WTC11 (cell line): Measurements from ENCODE around the gene KRTAP19-3. TPM values are rescaled to one million over a fixed set of nuclear protein-coding genes. Genes with fewer than 3 reads are reported as not detected.

Source experiments
- ATAC-seq: fragments of 200-7000 bp; cut with Tn5 transposase; 2 replicates; pipeline ENCODE4 v1.10.0; 2021; ENCODE audit warnings: mild to moderate bottlenecking, moderate library complexity
- CTCF ChIA-PET: fragments of 300-600 bp; sonication (Branson Sonifier 250); formaldehyde crosslinking; loops from one replicate; lab custom pipeline; 2021; ENCODE audit warnings: antibody characterized with exemption; lab: Charles Lee
- POLR2A ChIA-PET: fragments of 350-600 bp; sonication (Branson Sonifier 250); formaldehyde crosslinking; loops from one replicate; lab custom pipeline; 2021; ENCODE audit warnings: antibody characterized with exemption; lab: Charles Lee
- DNase-seq: peaks from one replicate; pipeline ENCODE4 v3.0.0; 2021; ENCODE audit warnings: low spot score
- H3K27ac Mint-ChIP-seq: 2 replicates; pipeline ENCODE4 v1.8.0; 2021; ENCODE audit warnings: mixed read lengths
- H3K27me3 Mint-ChIP-seq: 2 replicates; pipeline ENCODE4 v1.8.0; 2021; ENCODE audit warnings: low read depth, mild to moderate bottlenecking, moderate library complexity, mixed read lengths
- H3K36me3 Mint-ChIP-seq: 2 replicates; pipeline ENCODE4 v1.8.0; 2021; ENCODE audit warnings: mixed read lengths
- H3K4me1 Mint-ChIP-seq: 2 replicates; pipeline ENCODE4 v1.8.0; 2022; ENCODE audit warnings: mixed read lengths
- H3K4me3 Mint-ChIP-seq: 2 replicates; pipeline ENCODE4 v1.8.0; 2021; ENCODE audit warnings: mild to moderate bottlenecking, moderate library complexity, mixed read lengths
- H3K9me3 Mint-ChIP-seq: 2 replicates; pipeline ENCODE4 v1.8.0; 2021; ENCODE audit warnings: mixed read lengths
- ETV6 ChIP-seq: sonication (generic); formaldehyde crosslinking; IDR thresholded peaks from 2 replicates; pipeline ENCODE4 v1.8.1; 2022; ENCODE audit warnings: mild to moderate bottlenecking, missing genetic modification reagents
- FOXK1 ChIP-seq: sonication (generic); formaldehyde crosslinking; IDR thresholded peaks from 2 replicates; pipeline ENCODE4 v1.8.0; 2022; ENCODE audit warnings: mild to moderate bottlenecking, moderate library complexity, missing genetic modification reagents
- GRHL2 ChIP-seq: fragments of 250-450 bp; sonication (Bioruptor Pico); IDR thresholded peaks from 2 replicates; pipeline ENCODE4 v1.8.0; 2022; ENCODE audit warnings: mild to moderate bottlenecking, moderate library complexity; ENCODE audit not compliant: insufficient replicate concordance, severe bottlenecking
- KAT7 ChIP-seq: sonication (generic); formaldehyde crosslinking; IDR thresholded peaks from 2 replicates; pipeline ENCODE4 v1.8.1; 2023; ENCODE audit warnings: missing genetic modification reagents, mild to moderate bottlenecking, borderline replicate concordance
- MYBL2 ChIP-seq: sonication (generic); formaldehyde crosslinking; IDR thresholded peaks from 2 replicates; pipeline ENCODE4 v1.8.1; 2023; ENCODE audit warnings: mild to moderate bottlenecking, moderate library complexity, missing genetic modification reagents
- OVOL2 ChIP-seq: fragments of 250-450 bp; sonication (Bioruptor Pico); IDR thresholded peaks from 2 replicates; pipeline ENCODE4 v1.9.0; 2021; ENCODE audit warnings: mild to moderate bottlenecking, borderline replicate concordance
- PRRX2 ChIP-seq: fragments of 250-450 bp; sonication (Bioruptor Pico); IDR thresholded peaks from 2 replicates; pipeline ENCODE4 v1.8.0; 2021; ENCODE audit warnings: mild to moderate bottlenecking
- RELA ChIP-seq: sonication (generic); formaldehyde crosslinking; IDR thresholded peaks from 2 replicates; pipeline ENCODE4 v1.8.1; 2022; ENCODE audit warnings: missing genetic modification reagents, mild to moderate bottlenecking, borderline replicate concordance
- SOX15 ChIP-seq: fragments of 250-450 bp; sonication (Bioruptor Pico); IDR thresholded peaks from 2 replicates; pipeline ENCODE4 v1.9.0; 2021; ENCODE audit warnings: mild to moderate bottlenecking
- TCF7 ChIP-seq: sonication (generic); formaldehyde crosslinking; IDR thresholded peaks from 2 replicates; pipeline ENCODE4 v1.8.0; 2022; ENCODE audit warnings: mild to moderate bottlenecking, low read depth, missing genetic modification reagents, moderate library complexity
- TEAD1 ChIP-seq: sonication (generic); formaldehyde crosslinking; IDR thresholded peaks from 2 replicates; pipeline ENCODE4 v1.8.0; 2022; ENCODE audit warnings: mild to moderate bottlenecking, missing genetic modification reagents
- ZNF138 ChIP-seq: sonication (generic); formaldehyde crosslinking; conservative IDR thresholded peaks from 2 replicates; pipeline ENCODE4 v1.8.1; 2022; ENCODE audit warnings: mild to moderate bottlenecking, moderate library complexity, missing genetic modification reagents
- ZNF263 ChIP-seq: sonication (generic); formaldehyde crosslinking; IDR thresholded peaks from 2 replicates; pipeline ENCODE4 v1.8.1; 2022; ENCODE audit warnings: low read depth, mild to moderate bottlenecking, moderate library complexity, missing genetic modification reagents
- total RNA-seq: library from RNA; stranded (reverse); gene quantifications from 3 replicates; pipeline ENCODE4 v1.2.3, GENCODE V29; 2021
- TF ChIP-seq, protein P1 (sequence below): sonication (generic); formaldehyde crosslinking; IDR thresholded peaks from 2 replicates; pipeline ENCODE4 v1.8.1; 2022; ENCODE audit warnings: low read depth, missing genetic modification reagents, borderline replicate concordance
- TF ChIP-seq, protein P2 (sequence below): sonication (generic); formaldehyde crosslinking; IDR thresholded peaks from 2 replicates; pipeline ENCODE4 v1.8.0; 2022; ENCODE audit warnings: mild to moderate bottlenecking, missing genetic modification reagents
- TF ChIP-seq, protein P3 (sequence below): sonication (generic); formaldehyde crosslinking; IDR thresholded peaks from 2 replicates; pipeline ENCODE4 v1.8.1; 2023; ENCODE audit warnings: mild to moderate bottlenecking, missing genetic modification reagents, moderate library complexity
- TF ChIP-seq, protein P4 (sequence below): sonication (generic); formaldehyde crosslinking; IDR thresholded peaks from 2 replicates; pipeline ENCODE4 v1.8.1; 2023; ENCODE audit warnings: mild to moderate bottlenecking, missing genetic modification reagents, moderate library complexity
- TF ChIP-seq, protein P5 (sequence below): sonication (generic); formaldehyde crosslinking; IDR thresholded peaks from 2 replicates; pipeline ENCODE4 v1.8.0; 2023; ENCODE audit warnings: mild to moderate bottlenecking, missing genetic modification reagents
- TF ChIP-seq, protein P6 (sequence below): sonication (generic); formaldehyde crosslinking; conservative IDR thresholded peaks from 2 replicates; pipeline ENCODE4 v1.8.1; 2023; ENCODE audit warnings: mild to moderate bottlenecking, low read depth, missing genetic modification reagents, moderate library complexity
- TF ChIP-seq, protein P7 (sequence below): sonication (generic); formaldehyde crosslinking; IDR thresholded peaks from 2 replicates; pipeline ENCODE4 v1.8.0; 2022; ENCODE audit warnings: missing genetic modification reagents

KRTAP19-3 gene
- total RNA-seq, 1 experiment from 2014 or later: not detected

DNA sequence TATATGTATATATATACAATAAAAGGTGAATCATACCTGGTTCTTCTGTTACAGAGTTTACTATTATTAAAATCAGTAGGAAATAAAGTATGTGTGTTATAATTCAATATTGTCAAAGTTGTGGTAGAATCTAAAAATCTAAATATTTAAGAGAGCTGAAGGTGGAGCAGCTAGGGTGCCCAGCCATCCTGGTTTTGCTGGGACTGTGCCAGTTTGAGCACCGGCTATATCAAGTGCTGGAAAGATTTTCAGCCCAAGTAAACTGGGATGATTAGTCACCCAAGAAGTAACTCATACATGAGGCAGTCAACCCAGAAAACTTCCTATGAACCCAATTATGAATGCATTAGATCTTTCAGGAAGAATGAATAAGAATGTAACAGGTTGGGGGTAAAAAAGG lies 27.1 kb upstream of the KRTAP19-3 start:
- ATAC-seq: no peak
- ChIA-PET POLR2A (no interaction called here), CTCF (no interaction called here)

More for the DNA sequence above, 27.1 kb upstream of the KRTAP19-3 start:
- Mint-ChIP-seq H3K36me3 (no peaks in the 10 kb centered on the region), H3K4me1 (peaks cover 14% of the 10 kb centered on the region), H3K27me3 (no peaks in the 10 kb centered on the region; the same call in 1 of the 2 replicates), H3K4me3 (no peak overlapping the region)
- DNase-seq: no peak
- TF ChIP-seq, protein P1, sequence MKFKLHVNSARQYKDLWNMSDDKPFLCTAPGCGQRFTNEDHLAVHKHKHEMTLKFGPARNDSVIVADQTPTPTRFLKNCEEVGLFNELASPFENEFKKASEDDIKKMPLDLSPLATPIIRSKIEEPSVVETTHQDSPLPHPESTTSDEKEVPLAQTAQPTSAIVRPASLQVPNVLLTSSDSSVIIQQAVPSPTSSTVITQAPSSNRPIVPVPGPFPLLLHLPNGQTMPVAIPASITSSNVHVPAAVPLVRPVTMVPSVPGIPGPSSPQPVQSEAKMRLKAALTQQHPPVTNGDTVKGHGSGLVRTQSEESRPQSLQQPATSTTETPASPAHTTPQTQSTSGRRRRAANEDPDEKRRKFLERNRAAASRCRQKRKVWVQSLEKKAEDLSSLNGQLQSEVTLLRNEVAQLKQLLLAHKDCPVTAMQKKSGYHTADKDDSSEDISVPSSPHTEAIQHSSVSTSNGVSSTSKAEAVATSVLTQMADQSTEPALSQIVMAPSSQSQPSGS: no peak
- TF ChIP-seq RELA (CRISPR knock-in tag): no peak
- TF ChIP-seq, protein P2, sequence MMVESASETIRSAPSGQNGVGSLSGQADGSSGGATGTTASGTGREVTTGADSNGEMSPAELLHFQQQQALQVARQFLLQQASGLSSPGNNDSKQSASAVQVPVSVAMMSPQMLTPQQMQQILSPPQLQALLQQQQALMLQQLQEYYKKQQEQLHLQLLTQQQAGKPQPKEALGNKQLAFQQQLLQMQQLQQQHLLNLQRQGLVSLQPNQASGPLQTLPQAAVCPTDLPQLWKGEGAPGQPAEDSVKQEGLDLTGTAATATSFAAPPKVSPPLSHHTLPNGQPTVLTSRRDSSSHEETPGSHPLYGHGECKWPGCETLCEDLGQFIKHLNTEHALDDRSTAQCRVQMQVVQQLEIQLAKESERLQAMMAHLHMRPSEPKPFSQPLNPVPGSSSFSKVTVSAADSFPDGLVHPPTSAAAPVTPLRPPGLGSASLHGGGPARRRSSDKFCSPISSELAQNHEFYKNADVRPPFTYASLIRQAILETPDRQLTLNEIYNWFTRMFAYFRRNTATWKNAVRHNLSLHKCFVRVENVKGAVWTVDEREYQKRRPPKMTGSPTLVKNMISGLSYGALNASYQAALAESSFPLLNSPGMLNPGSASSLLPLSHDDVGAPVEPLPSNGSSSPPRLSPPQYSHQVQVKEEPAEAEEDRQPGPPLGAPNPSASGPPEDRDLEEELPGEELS (CRISPR knock-in tag): no peak
- TF ChIP-seq, protein P3, sequence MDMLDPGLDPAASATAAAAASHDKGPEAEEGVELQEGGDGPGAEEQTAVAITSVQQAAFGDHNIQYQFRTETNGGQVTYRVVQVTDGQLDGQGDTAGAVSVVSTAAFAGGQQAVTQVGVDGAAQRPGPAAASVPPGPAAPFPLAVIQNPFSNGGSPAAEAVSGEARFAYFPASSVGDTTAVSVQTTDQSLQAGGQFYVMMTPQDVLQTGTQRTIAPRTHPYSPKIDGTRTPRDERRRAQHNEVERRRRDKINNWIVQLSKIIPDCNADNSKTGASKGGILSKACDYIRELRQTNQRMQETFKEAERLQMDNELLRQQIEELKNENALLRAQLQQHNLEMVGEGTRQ (CRISPR knock-in tag): no peak
- no peak for TF ChIP-seq MYBL2 (CRISPR knock-in tag)
- TF ChIP-seq SOX15: no peak
- TF ChIP-seq, protein P4, sequence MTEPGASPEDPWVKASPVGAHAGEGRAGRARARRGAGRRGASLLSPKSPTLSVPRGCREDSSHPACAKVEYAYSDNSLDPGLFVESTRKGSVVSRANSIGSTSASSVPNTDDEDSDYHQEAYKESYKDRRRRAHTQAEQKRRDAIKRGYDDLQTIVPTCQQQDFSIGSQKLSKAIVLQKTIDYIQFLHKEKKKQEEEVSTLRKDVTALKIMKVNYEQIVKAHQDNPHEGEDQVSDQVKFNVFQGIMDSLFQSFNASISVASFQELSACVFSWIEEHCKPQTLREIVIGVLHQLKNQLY (CRISPR knock-in tag): no peak
- TF ChIP-seq ZNF138 (CRISPR knock-in tag): no peak
- TF ChIP-seq KAT7: no peak
- TF ChIP-seq, protein P5, sequence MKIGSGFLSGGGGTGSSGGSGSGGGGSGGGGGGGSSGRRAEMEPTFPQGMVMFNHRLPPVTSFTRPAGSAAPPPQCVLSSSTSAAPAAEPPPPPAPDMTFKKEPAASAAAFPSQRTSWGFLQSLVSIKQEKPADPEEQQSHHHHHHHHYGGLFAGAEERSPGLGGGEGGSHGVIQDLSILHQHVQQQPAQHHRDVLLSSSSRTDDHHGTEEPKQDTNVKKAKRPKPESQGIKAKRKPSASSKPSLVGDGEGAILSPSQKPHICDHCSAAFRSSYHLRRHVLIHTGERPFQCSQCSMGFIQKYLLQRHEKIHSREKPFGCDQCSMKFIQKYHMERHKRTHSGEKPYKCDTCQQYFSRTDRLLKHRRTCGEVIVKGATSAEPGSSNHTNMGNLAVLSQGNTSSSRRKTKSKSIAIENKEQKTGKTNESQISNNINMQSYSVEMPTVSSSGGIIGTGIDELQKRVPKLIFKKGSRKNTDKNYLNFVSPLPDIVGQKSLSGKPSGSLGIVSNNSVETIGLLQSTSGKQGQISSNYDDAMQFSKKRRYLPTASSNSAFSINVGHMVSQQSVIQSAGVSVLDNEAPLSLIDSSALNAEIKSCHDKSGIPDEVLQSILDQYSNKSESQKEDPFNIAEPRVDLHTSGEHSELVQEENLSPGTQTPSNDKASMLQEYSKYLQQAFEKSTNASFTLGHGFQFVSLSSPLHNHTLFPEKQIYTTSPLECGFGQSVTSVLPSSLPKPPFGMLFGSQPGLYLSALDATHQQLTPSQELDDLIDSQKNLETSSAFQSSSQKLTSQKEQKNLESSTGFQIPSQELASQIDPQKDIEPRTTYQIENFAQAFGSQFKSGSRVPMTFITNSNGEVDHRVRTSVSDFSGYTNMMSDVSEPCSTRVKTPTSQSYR: no peak
- TF ChIP-seq TEAD1: no peak
- TF ChIP-seq PRRX2 (CRISPR knock-in tag): no peak
- TF ChIP-seq, protein P6, sequence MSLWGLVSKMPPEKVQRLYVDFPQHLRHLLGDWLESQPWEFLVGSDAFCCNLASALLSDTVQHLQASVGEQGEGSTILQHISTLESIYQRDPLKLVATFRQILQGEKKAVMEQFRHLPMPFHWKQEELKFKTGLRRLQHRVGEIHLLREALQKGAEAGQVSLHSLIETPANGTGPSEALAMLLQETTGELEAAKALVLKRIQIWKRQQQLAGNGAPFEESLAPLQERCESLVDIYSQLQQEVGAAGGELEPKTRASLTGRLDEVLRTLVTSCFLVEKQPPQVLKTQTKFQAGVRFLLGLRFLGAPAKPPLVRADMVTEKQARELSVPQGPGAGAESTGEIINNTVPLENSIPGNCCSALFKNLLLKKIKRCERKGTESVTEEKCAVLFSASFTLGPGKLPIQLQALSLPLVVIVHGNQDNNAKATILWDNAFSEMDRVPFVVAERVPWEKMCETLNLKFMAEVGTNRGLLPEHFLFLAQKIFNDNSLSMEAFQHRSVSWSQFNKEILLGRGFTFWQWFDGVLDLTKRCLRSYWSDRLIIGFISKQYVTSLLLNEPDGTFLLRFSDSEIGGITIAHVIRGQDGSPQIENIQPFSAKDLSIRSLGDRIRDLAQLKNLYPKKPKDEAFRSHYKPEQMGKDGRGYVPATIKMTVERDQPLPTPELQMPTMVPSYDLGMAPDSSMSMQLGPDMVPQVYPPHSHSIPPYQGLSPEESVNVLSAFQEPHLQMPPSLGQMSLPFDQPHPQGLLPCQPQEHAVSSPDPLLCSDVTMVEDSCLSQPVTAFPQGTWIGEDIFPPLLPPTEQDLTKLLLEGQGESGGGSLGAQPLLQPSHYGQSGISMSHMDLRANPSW (CRISPR knock-in tag): no peak
- no peak for TF ChIP-seq TCF7 (CRISPR knock-in tag)
- no peak for TF ChIP-seq GRHL2 (CRISPR knock-in tag)
- TF ChIP-seq OVOL2 (CRISPR knock-in tag): no peak
- TF ChIP-seq ZNF263 (CRISPR knock-in tag): no peak
- TF ChIP-seq, protein P7, sequence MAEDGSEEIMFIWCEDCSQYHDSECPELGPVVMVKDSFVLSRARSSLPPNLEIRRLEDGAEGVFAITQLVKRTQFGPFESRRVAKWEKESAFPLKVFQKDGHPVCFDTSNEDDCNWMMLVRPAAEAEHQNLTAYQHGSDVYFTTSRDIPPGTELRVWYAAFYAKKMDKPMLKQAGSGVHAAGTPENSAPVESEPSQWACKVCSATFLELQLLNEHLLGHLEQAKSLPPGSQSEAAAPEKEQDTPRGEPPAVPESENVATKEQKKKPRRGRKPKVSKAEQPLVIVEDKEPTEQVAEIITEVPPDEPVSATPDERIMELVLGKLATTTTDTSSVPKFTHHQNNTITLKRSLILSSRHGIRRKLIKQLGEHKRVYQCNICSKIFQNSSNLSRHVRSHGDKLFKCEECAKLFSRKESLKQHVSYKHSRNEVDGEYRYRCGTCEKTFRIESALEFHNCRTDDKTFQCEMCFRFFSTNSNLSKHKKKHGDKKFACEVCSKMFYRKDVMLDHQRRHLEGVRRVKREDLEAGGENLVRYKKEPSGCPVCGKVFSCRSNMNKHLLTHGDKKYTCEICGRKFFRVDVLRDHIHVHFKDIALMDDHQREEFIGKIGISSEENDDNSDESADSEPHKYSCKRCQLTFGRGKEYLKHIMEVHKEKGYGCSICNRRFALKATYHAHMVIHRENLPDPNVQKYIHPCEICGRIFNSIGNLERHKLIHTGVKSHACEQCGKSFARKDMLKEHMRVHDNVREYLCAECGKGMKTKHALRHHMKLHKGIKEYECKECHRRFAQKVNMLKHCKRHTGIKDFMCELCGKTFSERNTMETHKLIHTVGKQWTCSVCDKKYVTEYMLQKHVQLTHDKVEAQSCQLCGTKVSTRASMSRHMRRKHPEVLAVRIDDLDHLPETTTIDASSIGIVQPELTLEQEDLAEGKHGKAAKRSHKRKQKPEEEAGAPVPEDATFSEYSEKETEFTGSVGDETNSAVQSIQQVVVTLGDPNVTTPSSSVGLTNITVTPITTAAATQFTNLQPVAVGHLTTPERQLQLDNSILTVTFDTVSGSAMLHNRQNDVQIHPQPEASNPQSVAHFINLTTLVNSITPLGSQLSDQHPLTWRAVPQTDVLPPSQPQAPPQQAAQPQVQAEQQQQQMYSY (CRISPR knock-in tag): no peak
- TF ChIP-seq ETV6 (CRISPR knock-in tag): no peak
- TF ChIP-seq FOXK1 (CRISPR knock-in tag): no peak
- TF ChIP-seq, all 79 proteins: peak for 0
- H3K9me3 Mint-ChIP-seq: peaks cover 18% of the 10 kb centered on the region
- H3K27ac Mint-ChIP-seq: no peak overlapping the region
